Measurements from ENCODE around the gene FGG. TPM values are rescaled to one million over a fixed set of nuclear protein-coding genes. Genes with fewer than 3 reads are reported as not detected.

The FGG gene
- total RNA-seq, 2 experiments from 2014 or later, result not detected

DNA sequence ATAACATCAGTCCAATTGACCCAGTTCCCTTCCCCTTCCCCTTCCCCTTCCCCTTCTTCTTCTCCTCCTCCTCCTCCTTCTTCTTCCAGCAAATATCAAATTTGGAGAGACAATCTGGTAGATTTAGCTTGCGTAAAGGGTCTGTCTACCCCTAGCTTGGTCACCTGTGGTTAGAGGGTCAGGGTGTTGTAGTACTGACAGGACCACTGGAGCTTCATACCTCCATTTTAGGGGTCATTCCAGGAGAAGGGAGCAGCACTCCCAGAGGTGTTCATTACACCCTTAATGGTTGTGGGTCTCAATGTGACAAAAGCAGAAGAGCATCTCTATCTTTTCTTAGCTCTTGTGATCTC, 53.3 kb downstream of the FGG start:
- no peak overlapping the region for H3K27ac ChIP-seq (ENCODE audit: low read depth, low read length, poor library complexity, severe bottlenecking)
- POLR2A ChIA-PET, result interaction anchor here (0.6 to 1.2 kb wide), 2 partner anchors 60 to 816 kb away, joined by 3 to 4 read pairs; no protein-coding TSS in a partner anchor
- TF ChIP-seq, protein P1, sequence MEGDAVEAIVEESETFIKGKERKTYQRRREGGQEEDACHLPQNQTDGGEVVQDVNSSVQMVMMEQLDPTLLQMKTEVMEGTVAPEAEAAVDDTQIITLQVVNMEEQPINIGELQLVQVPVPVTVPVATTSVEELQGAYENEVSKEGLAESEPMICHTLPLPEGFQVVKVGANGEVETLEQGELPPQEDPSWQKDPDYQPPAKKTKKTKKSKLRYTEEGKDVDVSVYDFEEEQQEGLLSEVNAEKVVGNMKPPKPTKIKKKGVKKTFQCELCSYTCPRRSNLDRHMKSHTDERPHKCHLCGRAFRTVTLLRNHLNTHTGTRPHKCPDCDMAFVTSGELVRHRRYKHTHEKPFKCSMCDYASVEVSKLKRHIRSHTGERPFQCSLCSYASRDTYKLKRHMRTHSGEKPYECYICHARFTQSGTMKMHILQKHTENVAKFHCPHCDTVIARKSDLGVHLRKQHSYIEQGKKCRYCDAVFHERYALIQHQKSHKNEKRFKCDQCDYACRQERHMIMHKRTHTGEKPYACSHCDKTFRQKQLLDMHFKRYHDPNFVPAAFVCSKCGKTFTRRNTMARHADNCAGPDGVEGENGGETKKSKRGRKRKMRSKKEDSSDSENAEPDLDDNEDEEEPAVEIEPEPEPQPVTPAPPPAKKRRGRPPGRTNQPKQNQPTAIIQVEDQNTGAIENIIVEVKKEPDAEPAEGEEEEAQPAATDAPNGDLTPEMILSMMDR (conservative IDR thresholded peaks at IDR 0.05; ENCODE audit: low read length), result no peak
- no peak for TF ChIP-seq EZH2phosphoT487 (IDR thresholded peaks at IDR 0.05; ENCODE audit: borderline replicate concordance, low read depth, low read length)
- no TSS peak for BruUV-seq (replicated peaks)
- H3K9me3 ChIP-seq (ENCODE audit: low read length), result no peaks in the 10 kb centered on the region
- H3K79me2 ChIP-seq (ENCODE audit: insufficient read depth, low read depth, low read length), result no peaks in the 10 kb centered on the region
- no peak overlapping the region for H2AFZ ChIP-seq (ENCODE audit: low read length)
- CTCF ChIA-PET (ENCODE audit: unreplicated experiment), result interaction anchor here (0.6 to 1.1 kb wide), 2 partner anchors 59 to 65 kb away, joined by 3 to 5 read pairs; no protein-coding TSS in a partner anchor
- H3K4me2 ChIP-seq (ENCODE audit: low read length), result no peak overlapping the region
- no peaks in the 10 kb centered on the region for H4K20me1 ChIP-seq (ENCODE audit: insufficient read depth, low read length)
- H3K36me3 ChIP-seq (ENCODE audit: insufficient read depth, low read length), result no peaks in the 10 kb centered on the region
- intact Hi-C loops (cut with micrococcal nuclease; ENCODE audit: unreplicated experiment), result loop anchor here (10.0 kb wide), 1 partner anchor 246 kb away; no protein-coding TSS in a partner anchor
- no peaks in the 10 kb centered on the region for H3K4me1 ChIP-seq (ENCODE audit: insufficient read depth, low read length, poor library complexity, severe bottlenecking)
- no peak overlapping the region for H3K4me3 ChIP-seq (ENCODE audit: low read depth, low read length, poor library complexity, severe bottlenecking)
- no peaks in the 10 kb centered on the region for H3K9me2 ChIP-seq (ENCODE audit: insufficient read depth, low read length)
- DNase-seq (ENCODE audit: low spot score), result no peak

Other genes with a start within 250 kb of the FGG start
- not detected in 2 replicates for gene DCHS2, start 120.9 kb downstream of the FGG start, total RNA-seq (2014; rRNA removed; shearing (Covaris generic))
- not detected in 2 replicates for gene DCHS2, start 120.9 kb downstream of the FGG start, total RNA-seq (2022)
- gene PLRG1, start 62.3 kb downstream of the FGG start, total RNA-seq (2014; rRNA removed; shearing (Covaris generic)), result 39.1 and 41.7 TPM in 2 replicates
- gene PLRG1, start 62.3 kb downstream of the FGG start, total RNA-seq (2022), result 102 and 104 TPM in 2 replicates
- gene FGB, start 49.6 kb downstream of the FGG start, total RNA-seq (2014; rRNA removed; shearing (Covaris generic)), result not detected in 2 replicates
- gene FGB, start 49.6 kb downstream of the FGG start, total RNA-seq (2022), result not detected in 2 replicates
- gene FGA, start 21.9 kb downstream of the FGG start, total RNA-seq (2014; rRNA removed; shearing (Covaris generic)), result not detected in 2 replicates
- not detected in 2 replicates for gene FGA, start 21.9 kb downstream of the FGG start, total RNA-seq (2022)
- not detected in 2 replicates for gene LRAT, start 131.3 kb upstream of the FGG start, total RNA-seq (2014; rRNA removed; shearing (Covaris generic))
- gene LRAT, start 131.3 kb upstream of the FGG start, total RNA-seq (2022), result not detected in 2 replicates
- gene RBM46, start 168.6 kb upstream of the FGG start, total RNA-seq (2014; rRNA removed; shearing (Covaris generic)), result not detected in 2 replicates
- not detected in 2 replicates for gene RBM46, start 168.6 kb upstream of the FGG start, total RNA-seq (2022)

Measured in OCI-LY7 (cell line).